MV-4-11 (cell line): ENCODE results near the gene TRMT5.

Source experiments
- DNase-seq: peaks from one replicate; lab custom pipeline; 2025; lab: John Stamatoyannopoulos, UW

TRMT5 gene, protein sequence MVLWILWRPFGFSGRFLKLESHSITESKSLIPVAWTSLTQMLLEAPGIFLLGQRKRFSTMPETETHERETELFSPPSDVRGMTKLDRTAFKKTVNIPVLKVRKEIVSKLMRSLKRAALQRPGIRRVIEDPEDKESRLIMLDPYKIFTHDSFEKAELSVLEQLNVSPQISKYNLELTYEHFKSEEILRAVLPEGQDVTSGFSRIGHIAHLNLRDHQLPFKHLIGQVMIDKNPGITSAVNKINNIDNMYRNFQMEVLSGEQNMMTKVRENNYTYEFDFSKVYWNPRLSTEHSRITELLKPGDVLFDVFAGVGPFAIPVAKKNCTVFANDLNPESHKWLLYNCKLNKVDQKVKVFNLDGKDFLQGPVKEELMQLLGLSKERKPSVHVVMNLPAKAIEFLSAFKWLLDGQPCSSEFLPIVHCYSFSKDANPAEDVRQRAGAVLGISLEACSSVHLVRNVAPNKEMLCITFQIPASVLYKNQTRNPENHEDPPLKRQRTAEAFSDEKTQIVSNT

DNA sequence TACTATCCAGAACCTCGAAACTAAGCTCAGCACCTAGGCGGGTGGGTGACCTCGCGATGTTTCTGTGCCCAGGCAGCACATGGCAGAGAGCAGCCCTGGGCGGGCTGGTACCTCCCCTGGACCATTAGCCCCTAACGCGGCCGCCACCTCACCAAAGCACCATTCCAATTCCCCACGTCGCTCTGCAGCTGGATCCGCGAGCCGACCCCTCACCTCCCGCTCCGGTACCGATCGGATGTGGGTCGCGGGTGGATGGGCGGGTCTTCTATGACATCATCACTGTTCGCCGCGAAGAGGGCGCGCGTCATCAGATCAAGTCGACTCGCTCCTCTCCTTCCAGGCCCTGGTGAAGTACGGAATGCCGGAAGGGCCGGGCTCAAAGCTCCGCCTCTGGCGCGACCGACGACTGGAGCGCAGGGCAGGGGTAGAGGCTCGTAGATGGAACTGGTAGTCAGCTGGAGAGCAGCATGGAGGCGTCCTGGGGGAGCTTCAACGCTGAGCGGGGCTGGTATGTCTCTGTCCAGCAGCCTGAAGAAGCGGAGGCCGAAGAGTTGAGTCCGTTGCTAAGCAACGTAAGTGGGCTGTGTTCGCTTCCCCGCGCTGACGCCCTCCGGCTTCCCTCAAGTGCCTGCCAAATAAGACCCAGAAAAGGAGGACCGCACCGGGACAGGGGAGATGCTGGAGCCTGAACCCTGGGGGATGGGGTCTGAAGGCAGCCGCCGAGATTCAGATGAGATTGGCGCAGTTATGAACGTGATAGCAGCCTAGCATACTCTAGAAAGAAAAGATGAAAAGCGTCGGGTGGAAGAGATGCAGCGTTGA lies at the start of gene TRMT5, which contains the start of gene SLC38A6:
TSS of gene TRMT5 (minus strand) at position 269 of the 822 bp plus-strand sequence. CDS start at position 163, 106 bp downstream.
TSS of gene SLC38A6 (plus strand) at position 435 of the 822 bp plus-strand sequence. CDS start at position 468, 33 bp downstream.
- DNase-seq: peak; percentile 88

DNA sequence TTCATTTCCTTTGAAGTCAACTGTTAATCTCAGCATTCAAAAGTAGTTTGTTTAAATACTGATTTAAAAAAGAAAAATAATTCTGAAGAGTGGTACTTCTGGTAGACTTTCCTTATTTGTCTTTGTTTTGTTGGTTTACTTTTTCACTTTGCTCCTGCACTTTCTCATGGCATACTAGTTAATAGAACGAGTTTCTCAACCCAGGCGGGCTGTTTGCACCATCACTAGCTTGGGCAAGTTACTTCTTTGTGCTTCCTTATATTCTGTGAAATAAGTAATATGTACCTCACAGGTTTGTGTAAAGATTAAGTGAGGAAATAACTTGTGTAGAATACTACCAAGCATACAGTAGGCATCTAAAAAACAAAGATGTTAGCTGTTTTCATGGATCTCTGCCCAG lies 45.6 kb upstream of the TRMT5 start:
- DNase-seq: no peak

DNA sequence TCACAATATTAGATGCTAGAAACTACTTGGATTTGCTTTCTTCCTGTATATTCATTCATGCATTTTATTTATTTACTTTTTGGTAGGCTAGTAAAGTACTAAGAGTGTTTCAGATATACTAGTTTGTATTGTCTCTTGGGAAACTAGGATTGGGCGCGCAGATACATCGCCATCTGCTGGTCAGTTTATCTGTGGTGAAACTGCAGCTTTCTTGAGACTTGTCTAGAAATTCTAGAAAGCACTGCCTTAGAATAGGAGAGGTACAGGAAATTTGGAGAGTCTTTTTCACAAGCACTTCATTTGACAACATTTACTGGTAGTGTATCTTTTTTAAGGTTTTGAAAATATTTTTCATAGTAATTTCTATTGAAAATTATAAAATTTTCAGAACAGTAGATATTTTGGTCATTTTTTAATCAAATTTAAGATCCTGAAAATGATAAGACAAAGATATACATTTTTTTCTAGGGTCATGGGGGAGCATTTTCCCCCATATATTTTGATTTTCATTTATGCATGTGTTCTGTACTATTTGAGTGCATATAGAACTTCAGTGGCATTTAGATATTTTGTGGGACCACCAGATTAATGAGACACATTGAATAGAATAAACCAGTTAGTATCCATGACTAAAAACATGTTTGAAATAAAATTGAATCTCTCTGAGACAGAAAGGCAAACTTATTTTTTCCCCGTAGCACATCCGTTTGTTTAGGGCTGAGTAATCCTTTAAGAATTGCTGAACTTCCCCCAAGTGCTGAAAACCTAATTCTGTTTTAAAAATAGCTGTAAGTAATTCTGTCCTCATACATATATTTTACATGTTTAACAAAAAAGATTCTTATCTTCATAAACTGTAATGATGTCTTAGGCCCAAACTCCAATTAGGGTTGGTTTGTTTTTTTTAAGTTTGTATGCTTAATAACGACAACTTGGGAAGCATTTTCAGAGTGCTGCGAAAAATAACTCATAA lies 44.7 kb upstream of the TRMT5 start:
- DNase-seq: peak; percentile 56

DNA sequence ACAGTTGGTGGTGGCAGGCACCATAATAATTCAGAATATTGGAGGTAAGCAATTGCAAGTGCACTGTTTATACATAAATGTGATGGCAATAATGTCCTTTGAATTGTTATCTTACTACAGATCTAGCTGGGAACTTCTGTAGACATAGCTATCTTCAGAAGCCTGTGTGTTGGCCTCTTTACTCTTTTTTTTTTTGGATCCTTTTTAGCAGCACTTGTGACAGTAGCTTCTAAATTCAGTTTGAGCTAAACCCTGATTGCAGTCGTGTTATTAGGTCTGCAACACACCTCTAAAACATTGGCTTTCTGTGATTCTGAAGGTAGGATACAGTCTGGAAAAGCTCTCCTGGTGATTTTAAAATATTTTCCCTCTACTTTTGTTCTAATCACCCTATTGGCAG lies 38.7 kb upstream of the TRMT5 start:
- DNase-seq: no peak

DNA sequence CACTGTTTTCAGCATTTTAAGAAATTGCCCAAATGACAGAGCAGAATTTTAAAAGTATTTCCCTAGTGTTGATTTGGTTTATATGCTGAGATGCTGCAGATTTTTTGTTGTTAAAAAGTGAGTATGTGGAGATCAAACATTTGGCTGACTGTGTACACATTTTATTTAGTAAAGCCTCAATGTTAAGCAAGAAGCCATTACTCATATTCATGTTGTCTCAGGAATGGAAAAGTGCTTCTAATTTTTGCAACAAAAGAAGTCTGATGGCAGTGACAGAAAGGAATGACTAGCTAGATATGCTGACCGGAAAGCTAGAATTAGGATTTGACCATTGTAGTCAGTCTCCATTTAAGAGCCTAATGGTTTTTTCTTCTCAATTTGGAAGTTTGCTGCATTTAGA lies 22.7 kb upstream of the TRMT5 start:
- no peak for DNase-seq

DNA sequence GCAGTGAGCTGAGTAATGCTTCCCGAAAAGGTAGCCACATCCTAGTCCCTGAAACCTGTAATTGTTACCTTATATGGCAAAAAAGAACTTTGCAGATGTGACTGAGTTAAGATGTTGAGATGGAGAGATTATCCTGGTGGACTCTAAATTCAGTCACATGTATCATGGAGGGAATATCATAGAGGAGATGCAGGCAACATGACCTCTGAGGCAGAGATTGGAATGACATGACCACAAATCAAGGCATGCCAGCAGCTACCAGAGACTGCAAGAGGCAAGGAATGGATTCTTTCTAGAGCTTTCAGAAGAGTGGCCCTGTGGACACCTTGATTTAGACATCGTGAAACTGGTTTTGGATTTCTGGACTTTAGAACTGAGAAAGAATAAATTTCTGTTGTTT lies 18.7 kb upstream of the TRMT5 start:
- DNase-seq: no peak

DNA sequence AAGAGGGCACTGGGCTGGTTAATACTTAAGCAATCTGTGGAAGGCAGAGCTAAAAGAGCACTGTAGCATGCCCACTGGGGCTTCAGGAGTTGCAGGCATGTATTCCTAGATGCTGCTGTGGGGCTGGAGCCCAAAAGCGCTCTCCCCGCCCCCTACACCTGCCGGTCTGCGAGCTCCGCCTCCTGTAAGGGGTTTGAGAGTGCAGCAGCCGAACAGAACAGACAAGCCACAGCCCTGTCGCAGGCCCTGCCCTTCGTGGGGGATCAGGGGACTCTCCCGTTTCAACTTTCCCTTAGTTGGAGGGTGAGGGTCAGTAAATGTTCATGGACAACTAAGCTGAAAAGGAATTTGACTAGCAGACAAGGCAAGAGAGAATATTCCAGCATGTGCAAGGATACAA lies 17.7 kb upstream of the TRMT5 start:
- DNase-seq: no peak

DNA sequence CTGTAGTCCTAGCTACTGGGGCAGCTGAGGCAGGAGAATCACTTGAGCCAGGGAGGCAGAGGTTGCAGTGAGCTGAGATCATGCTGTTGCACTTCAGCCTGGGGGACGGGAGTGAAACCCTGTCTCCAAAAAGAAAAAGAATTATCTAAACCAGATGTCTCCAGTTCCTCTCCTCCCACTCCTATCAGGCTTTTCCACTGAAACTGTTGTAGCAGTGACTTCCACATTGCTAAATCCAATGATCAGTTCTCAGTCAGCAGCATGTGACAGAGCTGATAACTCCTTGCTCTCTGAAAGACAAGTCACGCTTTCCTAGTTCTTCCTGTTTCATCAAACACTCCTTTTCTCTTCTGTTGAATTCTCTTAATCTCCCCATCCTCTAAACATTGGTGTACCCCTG lies 8.7 kb upstream of the TRMT5 start:
- peak; percentile 80 for DNase-seq

DNA sequence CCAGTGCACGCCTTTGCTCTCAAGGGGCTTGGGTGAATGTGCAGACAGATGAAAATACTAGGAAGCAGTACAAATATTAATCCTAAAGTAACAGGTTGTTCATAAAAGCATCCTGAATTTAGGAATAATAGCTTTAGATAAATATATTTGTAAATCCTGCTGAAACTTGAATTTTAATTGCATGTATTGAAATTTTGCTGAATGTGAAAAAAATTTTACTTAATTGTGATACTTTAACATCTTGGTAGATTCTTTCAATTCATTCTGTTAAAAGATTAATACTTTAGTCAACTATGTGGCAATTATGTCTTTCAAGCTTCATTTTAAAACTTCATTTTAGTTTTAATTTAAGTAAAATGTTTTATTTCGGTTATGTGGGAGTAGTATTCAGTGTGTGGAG lies 5.6 kb upstream of the TRMT5 start:
- DNase-seq: no peak

DNA sequence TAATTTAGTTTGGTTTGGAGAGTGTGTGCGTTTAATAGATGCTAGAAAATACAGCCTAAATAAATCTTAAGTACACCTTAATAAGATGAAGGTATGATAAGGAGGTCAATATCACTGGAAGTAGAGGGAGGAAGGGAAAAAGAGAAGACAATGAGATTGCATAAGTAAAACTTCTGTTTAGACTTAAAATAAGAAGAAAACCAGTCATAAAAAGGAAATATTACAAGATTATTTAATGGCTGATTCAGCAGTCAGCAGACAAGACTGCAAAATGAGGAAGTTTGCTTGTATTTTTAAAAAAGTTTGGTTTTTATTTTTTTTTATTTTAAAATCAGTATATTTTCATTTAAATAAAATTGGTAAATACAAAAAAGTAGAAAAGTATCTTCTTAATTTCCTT lies 3.3 kb upstream of the TRMT5 start:
- DNase-seq: peak; percentile 21

DNA sequence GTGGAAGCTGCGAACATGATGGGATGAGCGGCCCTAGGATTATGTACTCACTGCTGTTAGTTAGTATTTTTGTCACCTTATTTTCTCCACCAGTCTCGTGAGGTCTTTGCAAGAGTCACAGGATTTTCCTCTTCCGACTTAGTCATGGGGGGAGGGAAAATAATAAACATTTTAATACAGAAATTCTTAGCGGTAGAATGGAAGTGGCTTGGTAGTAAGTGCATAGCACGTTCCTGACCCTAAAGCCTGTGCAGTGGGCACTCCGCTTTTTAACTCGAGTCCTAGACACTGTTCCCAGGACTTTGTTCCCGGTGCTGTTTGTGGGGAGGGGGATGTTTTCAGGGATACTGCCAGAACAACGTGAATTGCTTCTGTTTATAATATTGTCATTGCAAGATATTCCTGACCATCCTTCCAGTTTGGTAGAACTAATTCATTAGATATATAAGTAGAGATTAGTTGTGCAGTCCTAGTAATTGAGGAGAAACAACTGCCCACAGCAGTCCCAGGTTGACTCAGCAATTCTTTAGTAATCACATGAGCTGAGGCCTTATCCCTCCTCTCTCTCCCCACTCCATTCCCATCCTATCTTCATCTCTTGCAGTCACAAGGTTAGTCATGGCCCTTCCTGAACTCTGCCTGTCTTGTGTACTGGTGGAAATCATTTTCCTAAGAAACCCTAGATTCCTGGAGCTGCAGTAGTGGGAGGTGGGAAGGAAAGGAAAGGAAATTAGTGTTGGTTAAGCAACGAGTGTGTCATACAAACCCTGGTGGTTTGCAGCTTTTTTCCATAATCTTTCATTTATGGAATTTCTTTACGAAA lies 965 bp upstream of the TRMT5 start:
- peak; percentile 8 for DNase-seq

DNA sequence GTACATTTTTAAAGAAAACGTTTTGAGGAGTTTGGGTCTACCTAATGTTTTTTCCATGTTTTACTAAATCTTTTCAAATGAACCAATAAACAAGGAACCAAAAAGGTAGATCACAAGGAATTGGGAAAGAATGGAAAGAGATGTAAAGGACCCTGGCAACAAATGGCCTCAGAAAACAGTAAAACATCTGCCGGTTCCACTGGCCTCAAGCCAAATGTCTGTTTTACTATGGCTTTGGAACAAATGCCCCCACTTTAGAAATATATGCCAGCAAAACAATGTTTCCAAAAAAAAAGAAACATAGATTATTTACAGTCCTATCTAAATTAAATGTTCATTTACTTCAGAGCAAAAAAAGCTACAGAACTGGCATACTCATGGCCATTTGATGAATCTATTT lies 3.0 kb downstream of the TRMT5 start:
- no peak for DNase-seq

DNA sequence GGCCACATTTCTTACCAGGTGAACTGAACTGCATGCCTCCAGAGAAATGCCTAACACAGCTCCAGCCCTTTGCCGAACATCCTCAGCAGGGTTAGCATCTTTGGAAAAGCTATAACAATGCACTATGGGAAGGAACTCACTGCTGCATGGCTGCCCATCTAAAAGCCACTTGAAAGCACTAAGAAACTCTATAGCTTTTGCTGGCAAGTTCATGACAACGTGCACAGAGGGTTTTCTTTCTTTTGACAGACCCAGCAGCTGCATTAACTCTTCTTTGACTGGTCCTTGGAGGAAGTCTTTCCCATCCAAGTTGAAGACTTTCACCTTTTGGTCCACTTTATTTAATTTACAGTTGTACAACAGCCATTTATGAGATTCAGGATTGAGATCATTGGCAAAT lies 5.3 kb downstream of the TRMT5 start:
- no peak for DNase-seq

DNA sequence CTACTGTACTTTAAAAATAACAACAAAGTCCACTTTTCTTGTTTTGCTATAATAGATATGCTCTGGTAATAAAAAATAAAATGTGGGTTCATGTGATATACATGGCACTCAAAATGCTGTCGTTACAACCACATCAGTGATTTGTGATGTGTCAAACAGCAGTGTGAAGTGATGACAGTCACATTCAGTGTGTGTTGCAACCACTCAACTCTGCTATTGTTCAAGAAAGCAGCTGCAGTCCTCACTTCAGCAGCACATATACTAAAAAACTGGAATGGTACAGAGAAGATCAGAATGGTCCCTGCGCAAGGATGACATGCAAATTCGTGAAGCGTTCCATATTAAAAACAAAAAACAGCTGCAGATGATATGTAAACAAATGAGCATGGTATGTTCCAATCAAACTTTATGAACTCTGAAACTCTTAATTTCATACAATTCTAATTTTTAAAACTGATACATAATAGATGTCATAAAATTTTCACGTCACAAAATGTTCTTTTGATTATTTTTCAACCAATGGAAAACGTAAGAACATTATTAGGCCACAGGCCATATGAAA lies 6.7 kb downstream of the TRMT5 start:
- peak; percentile 11 for DNase-seq

DNA sequence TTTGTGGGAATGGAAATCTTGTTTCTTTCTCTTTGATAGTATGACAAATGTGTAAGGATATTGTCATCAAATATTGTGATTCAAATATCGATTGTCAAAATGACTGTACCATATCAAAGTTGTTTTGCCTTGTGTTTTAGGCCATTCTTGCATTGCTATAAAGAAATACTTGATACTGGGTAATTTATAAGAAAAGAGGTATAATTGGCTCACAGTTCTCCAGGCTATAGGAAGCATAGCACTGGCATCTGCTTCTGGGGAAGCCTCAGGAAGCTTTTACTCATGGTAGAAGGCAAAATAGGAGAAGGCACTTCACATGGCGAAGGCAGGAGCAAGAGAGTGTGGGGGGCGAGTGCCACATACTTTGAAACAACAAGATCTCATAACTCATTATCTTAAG lies 7.8 kb downstream of the TRMT5 start:
- no peak for DNase-seq

DNA sequence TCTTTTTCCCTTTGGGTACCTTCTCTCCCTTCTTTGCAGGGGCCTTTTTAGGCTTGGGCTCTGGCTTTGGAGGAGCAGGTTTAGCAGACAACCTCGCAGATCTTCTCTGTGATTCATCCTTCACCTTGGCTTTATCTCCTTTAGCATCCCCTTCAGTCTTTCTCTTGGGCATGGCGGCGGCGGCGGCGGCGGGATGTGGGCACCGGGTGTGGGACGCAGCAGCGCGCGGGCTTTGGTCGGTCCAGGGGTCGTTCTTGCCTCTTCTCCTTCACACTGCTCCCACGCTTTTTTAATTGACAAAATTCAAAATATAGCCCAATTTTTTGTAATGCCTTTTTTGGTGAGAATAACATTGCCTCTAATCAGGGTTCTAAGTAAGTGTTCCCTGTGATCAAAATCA lies 8.6 kb downstream of the TRMT5 start:
- DNase-seq: no peak

DNA sequence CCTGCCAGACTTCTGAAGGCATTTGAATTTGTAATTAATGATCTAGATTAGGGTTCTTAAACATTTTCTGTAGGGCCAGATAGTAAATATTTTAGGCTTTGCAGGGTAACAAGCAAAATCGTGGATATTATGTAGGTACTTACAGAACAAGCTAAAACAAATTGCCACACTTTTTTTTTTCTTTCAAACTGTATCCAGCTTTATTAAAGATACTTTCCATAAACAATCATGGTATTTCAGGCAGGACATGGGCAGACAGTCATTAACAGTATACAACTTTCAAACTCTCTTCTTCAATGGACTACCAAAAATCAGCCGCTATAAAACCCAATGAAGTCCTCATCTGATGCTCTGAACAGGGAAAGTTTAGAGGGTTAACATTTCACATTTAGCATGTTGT lies 9.6 kb downstream of the TRMT5 start:
- no peak for DNase-seq

DNA sequence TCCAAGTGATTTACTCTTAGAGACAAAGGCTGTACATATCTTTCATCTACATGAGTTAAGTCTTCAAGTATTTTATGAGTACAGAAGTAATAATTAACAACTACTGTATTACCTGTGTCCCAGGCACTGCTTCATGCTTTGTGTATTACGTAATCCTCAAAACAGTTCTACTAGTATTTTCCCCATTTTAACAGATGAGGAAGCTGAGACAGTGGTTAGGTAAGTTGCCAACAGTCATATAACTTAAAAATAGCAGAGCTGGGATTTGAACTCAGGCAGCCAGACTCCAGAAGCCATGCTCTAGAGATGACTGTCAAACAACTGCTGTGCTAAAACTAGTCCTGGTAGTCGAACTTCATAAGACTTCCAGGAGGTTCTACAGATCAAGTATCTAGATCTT lies 10.7 kb downstream of the TRMT5 start:
- peak; percentile 54 for DNase-seq

DNA sequence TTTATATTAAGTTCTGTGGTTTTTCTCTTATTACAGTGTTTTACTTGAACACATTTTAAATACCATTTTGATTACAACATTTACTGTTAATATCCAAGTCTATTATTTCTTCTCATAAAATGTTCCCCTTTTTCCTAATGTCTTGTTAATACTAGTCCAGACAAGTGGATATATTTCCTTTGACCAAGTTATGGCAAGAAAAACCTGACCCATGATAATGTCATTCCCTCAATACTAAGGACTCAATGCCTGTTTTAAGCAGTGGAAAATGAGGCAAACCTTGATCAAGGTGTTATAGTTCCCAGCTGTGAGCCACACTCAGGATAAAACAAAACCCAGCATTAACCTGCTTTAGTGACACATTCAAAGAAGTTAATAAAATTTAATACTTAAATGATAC lies 12.2 kb downstream of the TRMT5 start:
- no peak for DNase-seq

DNA sequence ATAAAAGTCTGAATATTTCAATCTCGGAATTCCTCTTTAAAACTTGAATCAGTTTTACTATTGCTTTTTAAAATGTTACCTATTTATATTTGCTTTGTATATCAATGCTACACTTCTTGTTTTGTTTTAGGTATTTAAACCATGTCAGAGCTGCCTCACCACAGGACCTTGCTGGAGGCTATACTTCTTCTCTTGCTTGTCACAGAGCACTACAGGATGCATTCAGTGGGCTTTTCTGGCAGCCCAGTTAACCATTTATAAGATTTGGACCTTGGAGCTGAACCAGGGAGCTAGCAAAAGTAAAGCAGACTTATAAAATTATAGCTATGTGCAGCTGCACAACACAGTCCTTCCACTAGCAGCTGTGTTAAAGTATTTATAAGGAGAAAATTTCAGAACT lies 12.8 kb downstream of the TRMT5 start:
- no peak for DNase-seq

DNA sequence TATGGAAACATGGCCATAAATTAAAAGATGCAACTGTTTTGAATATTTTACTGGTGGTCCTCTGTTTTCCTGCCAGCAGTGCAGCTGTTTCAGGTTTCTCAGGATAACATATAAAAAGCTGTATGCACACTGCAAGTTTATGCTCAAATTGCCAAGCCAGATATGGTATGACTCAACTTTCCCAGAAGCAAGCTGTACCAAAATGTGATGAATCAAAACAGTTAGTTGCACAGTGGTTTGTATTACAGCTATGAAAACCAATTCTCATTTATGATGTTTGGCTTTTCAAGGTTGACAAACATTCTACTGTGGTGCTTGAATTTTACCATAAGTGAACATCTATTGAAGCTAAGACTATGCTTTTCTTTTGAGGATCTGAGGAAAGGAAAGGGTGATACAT lies 15.5 kb downstream of the TRMT5 start:
- DNase-seq: no peak
